Sigmoid colon (tissue), 7 donors: Measurements from ENCODE around the gene UTS2B. TPM values are rescaled to one million over a fixed set of nuclear protein-coding genes. Genes with fewer than 3 reads are reported as not detected.

Experiments
- DNase-seq: peaks from one replicate; pipeline ENCODE4 v3.0.0-alpha.2; 2019
- H3K27ac ChIP-seq, 4 donors: fragments of 200-600 bp; sonication (generic); one replicate each; pipeline ENCODE4 v1.5.1; 2016 to 2019; ENCODE audit warnings: mild to moderate bottlenecking in 1 of 4
- H3K27me3 ChIP-seq, 3 donors: fragments of 200-600 bp; sonication (generic); one replicate each; pipeline ENCODE4 v1.5.1; 2019; ENCODE audit warnings: mild to moderate bottlenecking in 1 of 3
- H3K36me3 ChIP-seq, 4 donors: fragments of 200-600 bp; sonication (generic); one replicate each; pipeline ENCODE4 v1.5.1; 2016 to 2019
- H3K4me1 ChIP-seq, 4 donors: fragments of 200-600 bp; sonication (generic); one replicate each; pipeline ENCODE4 v1.5.1; 2017 to 2019
- H3K4me3 ChIP-seq, 4 donors: fragments of 200-600 bp; sonication (generic); one replicate each; pipeline ENCODE4 v1.5.1; 2017 to 2019; ENCODE audit warnings: mild to moderate bottlenecking in 2 of 4, moderate library complexity in 1 of 4
- H3K9me3 ChIP-seq, 4 donors: fragments of 200-600 bp in 3 of 4; sonication (generic) in 3 of 4; one replicate each; pipeline versions ENCODE4 v1.5.1 to v1.6.1; 2013 to 2019
- CTCF ChIP-seq, 4 experiments: fragments of 450-650 bp in 3 of 4; fragments of 200-600 bp in 1 of 4; IDR thresholded peaks; one replicate each; pipeline ENCODE4 v1.5.1; 2016 to 2019; ENCODE audit warnings: antibody characterized with exemption in 4 of 4, mild to moderate bottlenecking in 3 of 4, moderate library complexity in 2 of 4
- EP300 ChIP-seq, 4 donors: sonication (generic); formaldehyde crosslinking; IDR thresholded peaks; one replicate each; pipeline ENCODE4 v1.6.1; 2017; ENCODE audit warnings: antibody characterized with exemption in 4 of 4
- POLR2A ChIP-seq, 2 donors: fragments of 450-650 bp; IDR thresholded peaks; one replicate each; pipeline ENCODE4 v1.6.1; 2016; ENCODE audit warnings: antibody characterized with exemption in 2 of 2, mild to moderate bottlenecking in 2 of 2, moderate library complexity in 2 of 2
- POLR2AphosphoS5 ChIP-seq, 4 donors: sonication (generic); formaldehyde crosslinking; IDR thresholded peaks; one replicate each; pipeline ENCODE4 v1.6.1; 2017; ENCODE audit warnings: antibody characterized with exemption in 4 of 4
- WGBS, 2 donors: extraction: QIAGEN DNeasy Blood & Tissue Kit; methylation state at CpG; one replicate each; pipeline ENCODE4 v1.1.7; 2013; 5-methylcytosine and 5-hydroxymethylcytosine counted together
- intact Hi-C: fragments of 100-400 bp; cut with DNase I; formaldehyde crosslinking; loops from one replicate; pipeline ENCODE4 v1.15.1; 2023
- polyA plus RNA-seq, 3 donors: library from polyadenylated mRNA; stranded (reverse); fragments of 200-250 nt; gene quantifications; one replicate each; pipeline ENCODE4 v1.2.3, GENCODE V29; 2013
- total RNA-seq, 4 donors: library from RNA; depleted of rRNA; stranded (reverse); fragments of >200 nt; gene quantifications; one replicate each; pipeline ENCODE4 v1.1.0, GENCODE V29; 2016
- donor health status: healthy with polysubstance abuse.
- donor health status: Bipolar disorder and iron deficiency.
- donor health status: healthy.

UTS2B gene
- total and polyA plus RNA-seq, 7 donors, result 0.17 to 0.71 (median 0.28) TPM; not detected in 4

GRCh38 chr3:191366675-191367074 lies 36.3 kb upstream of the UTS2B start:
- no peak for TF ChIP-seq EP300 (IDR thresholded peaks at IDR 0.05)
- TF ChIP-seq POLR2A (IDR thresholded peaks at IDR 0.05), result no peak
- TF ChIP-seq POLR2AphosphoS5 (IDR thresholded peaks at IDR 0.05), result no peak
- TF ChIP-seq CTCF (IDR thresholded peaks at IDR 0.05), result no peak

GRCh38 chr3:191363221-191363620 lies 32.9 kb upstream of the UTS2B start:
- Histone ChIP-seq H3K9me3 (no peaks in the 10 kb centered on the region), H3K4me1 (peaks cover 0 to 5% (median 0%) of the 10 kb centered on the region in 4 donors), H3K4me3 (no peak overlapping the region), H3K36me3 (peaks cover 0 to 72% (median 16%) of the 10 kb centered on the region in 4 donors), H3K27ac (no peak overlapping the region), H3K27me3 (no peaks in the 10 kb centered on the region)
- TF ChIP-seq POLR2A (IDR thresholded peaks at IDR 0.05), result no peak
- TF ChIP-seq EP300 (IDR thresholded peaks at IDR 0.05), result no peak
- TF ChIP-seq CTCF (IDR thresholded peaks at IDR 0.05), result no peak
- TF ChIP-seq POLR2AphosphoS5 (IDR thresholded peaks at IDR 0.05), result no peak
- WGBS, 2 donors, result 60 to 91% methylated on average over 4 of the region's 4 CpGs
- DNase-seq, result no peak
- intact Hi-C loops, result no loop called here

More at GRCh38 chr3:191366675-191367074, 36.3 kb upstream of the UTS2B start:
- H3K4me3 ChIP-seq, result no peak overlapping the region
- intact Hi-C loops, result no loop called here
- H3K27me3 ChIP-seq, result no peaks in the 10 kb centered on the region
- DNase-seq, result no peak
- peaks cover 0 to 3% (median 0%) of the 10 kb centered on the region in 4 donors for H3K4me1 ChIP-seq
- no peaks in the 10 kb centered on the region for H3K9me3 ChIP-seq
- WGBS, 2 donors, result 84 to 91% methylated on average over 2 of the region's 2 CpGs
- peaks cover 0 to 67% (median 15%) of the 10 kb centered on the region in 4 donors for H3K36me3 ChIP-seq
- H3K27ac ChIP-seq, result no peak overlapping the region

- H3K4me3 ChIP-seq, result no peak overlapping the region
- peaks cover 0 to 77% (median 16%) of the 10 kb centered on the region in 4 donors for H3K36me3 ChIP-seq
- H3K4me1 ChIP-seq, result peaks cover 0 to 11% (median 0%) of the 10 kb centered on the region in 4 donors
- H3K9me3 ChIP-seq, result no peaks in the 10 kb centered on the region
- H3K27me3 ChIP-seq, result no peaks in the 10 kb centered on the region
- intact Hi-C loops, result no loop called here
- WGBS, 2 donors, result 89 to 90% methylated on average over 2 of the region's 2 CpGs
- TF ChIP-seq CTCF (IDR thresholded peaks at IDR 0.05) (no peak), EP300 (IDR thresholded peaks at IDR 0.05) (no peak), POLR2AphosphoS5 (IDR thresholded peaks at IDR 0.05) (no peak), POLR2A (IDR thresholded peaks at IDR 0.05) (no peak)
- DNase-seq, result no peak
- H3K27ac ChIP-seq, result no peak overlapping the region
These were observed 32.3 kb upstream of the UTS2B start for GRCh38 chr3:191362524-191363090.

GRCh38 chr3:191362037-191362436 lies 31.7 kb upstream of the UTS2B start:
- H3K36me3 ChIP-seq, result peaks cover 0 to 77% (median 16%) of the 10 kb centered on the region in 4 donors
- no peak for DNase-seq
- H3K9me3 ChIP-seq, result no peaks in the 10 kb centered on the region
- H3K4me1 ChIP-seq, result peaks cover 0 to 16% (median 4%) of the 10 kb centered on the region in 4 donors
- no peak overlapping the region for H3K4me3 ChIP-seq
- no peaks in the 10 kb centered on the region for H3K27me3 ChIP-seq
- TF ChIP-seq POLR2A (IDR thresholded peaks at IDR 0.05) (no peak), EP300 (IDR thresholded peaks at IDR 0.05) (no peak), POLR2AphosphoS5 (IDR thresholded peaks at IDR 0.05) (no peak), CTCF (IDR thresholded peaks at IDR 0.05) (no peak)
- intact Hi-C loops, result no loop called here
- 58 to 84% methylated on average over 4 of the region's 4 CpGs for WGBS, 2 donors
- H3K27ac ChIP-seq, result no peak overlapping the region

- no peak for TF ChIP-seq EP300 (IDR thresholded peaks at IDR 0.05)
- TF ChIP-seq POLR2AphosphoS5 (IDR thresholded peaks at IDR 0.05), result no peak
- TF ChIP-seq CTCF (IDR thresholded peaks at IDR 0.05), result no peak
- TF ChIP-seq POLR2A (IDR thresholded peaks at IDR 0.05), result no peak
- H3K4me1 ChIP-seq, result peaks cover 0 to 22% (median 10%) of the 10 kb centered on the region in 4 donors
- no peak for DNase-seq
- H3K4me3 ChIP-seq, result no peak overlapping the region
- intact Hi-C loops, result no loop called here
- 91 to 98% methylated on average over 1 of the region's 1 CpG for WGBS, 2 donors
- no peaks in the 10 kb centered on the region for H3K27me3 ChIP-seq
- H3K27ac ChIP-seq, result no peak overlapping the region
- peaks cover 0 to 75% (median 16%) of the 10 kb centered on the region in 4 donors for H3K36me3 ChIP-seq
- no peaks in the 10 kb centered on the region for H3K9me3 ChIP-seq
These were observed 31.1 kb upstream of the UTS2B start for GRCh38 chr3:191361456-191361855.
